ENCODE results near the gene C10orf90. TPM values are rescaled to one million over a fixed set of nuclear protein-coding genes. Genes with fewer than 3 reads are reported as not detected.

Gene C10orf90
- total RNA-seq, 1 donor from 2014 or later: not detected

GRCh38 chr10:126651467-126651866 lies 19.0 kb downstream of the C10orf90 start:
- no peaks in the 10 kb centered on the region for H3K4me1 Mint-ChIP-seq (ENCODE audit: low read depth, unreplicated experiment)
- DNase-seq: no peak
- H3K4me3 Mint-ChIP-seq (ENCODE audit: unreplicated experiment): no peak overlapping the region
- peaks cover 4% of the 10 kb centered on the region for H3K36me3 Mint-ChIP-seq (ENCODE audit: unreplicated experiment)
- H3K27me3 Mint-ChIP-seq (ENCODE audit: unreplicated experiment): no peaks in the 10 kb centered on the region
- TF ChIP-seq CTCF (IDR thresholded peaks at IDR 0.05; ENCODE audit: partially characterized antibody, unreplicated experiment): no peak
- no peaks in the 10 kb centered on the region for H3K9me3 Mint-ChIP-seq (ENCODE audit: unreplicated experiment)
- H3K27ac Mint-ChIP-seq (ENCODE audit: unreplicated experiment): no peak overlapping the region

DNA sequence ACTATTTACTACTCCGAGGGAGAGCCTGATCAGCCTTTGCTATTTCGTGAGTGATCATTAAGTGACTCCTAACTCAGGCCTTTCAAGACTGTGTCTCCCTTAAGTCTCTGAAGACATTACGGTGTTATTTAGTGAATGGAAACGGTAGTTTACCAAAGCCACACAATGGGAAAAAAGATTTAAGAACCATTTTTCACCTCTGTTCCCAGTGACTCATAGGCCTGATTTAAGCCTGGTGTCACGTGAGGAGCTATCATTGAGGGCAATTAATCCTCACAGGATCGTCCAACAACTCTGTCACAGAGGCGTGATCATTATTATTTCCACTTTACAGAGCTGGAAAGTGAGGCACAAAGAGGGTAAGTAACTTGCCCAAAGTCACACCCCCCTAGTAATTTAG lies 20.3 kb downstream of the C10orf90 start:
- peaks cover 4% of the 10 kb centered on the region for H3K36me3 Mint-ChIP-seq (ENCODE audit: unreplicated experiment)
- H3K9me3 Mint-ChIP-seq (ENCODE audit: unreplicated experiment): no peaks in the 10 kb centered on the region
- H3K4me3 Mint-ChIP-seq (ENCODE audit: unreplicated experiment): no peak overlapping the region
- H3K27ac Mint-ChIP-seq (ENCODE audit: unreplicated experiment): no peak overlapping the region
- no peaks in the 10 kb centered on the region for H3K27me3 Mint-ChIP-seq (ENCODE audit: unreplicated experiment)
- DNase-seq: no peak
- TF ChIP-seq CTCF (IDR thresholded peaks at IDR 0.05; ENCODE audit: partially characterized antibody, unreplicated experiment): no peak
- H3K4me1 Mint-ChIP-seq (ENCODE audit: low read depth, unreplicated experiment): peaks cover 5% of the 10 kb centered on the region

DNA sequence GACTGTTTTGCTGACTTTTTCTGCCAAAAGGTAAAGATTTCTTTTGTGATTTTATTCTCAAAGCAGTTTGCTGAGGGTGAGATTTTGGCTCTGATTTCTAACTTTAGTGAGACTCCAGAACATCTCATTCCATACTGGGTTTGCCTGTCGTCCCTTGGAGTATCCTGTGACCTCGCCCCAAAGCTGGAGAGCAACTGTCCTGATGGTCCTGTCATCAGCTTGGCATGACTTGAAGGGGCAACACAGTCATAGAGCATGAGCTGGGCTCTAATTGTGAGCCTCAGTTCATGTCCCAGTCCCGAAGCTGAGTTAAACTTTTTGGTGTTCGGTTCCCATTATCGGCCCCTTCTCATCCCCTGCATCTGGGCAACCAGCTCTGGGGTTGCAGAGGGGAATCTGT lies 23.4 kb downstream of the C10orf90 start:
- no peak overlapping the region for H3K4me3 Mint-ChIP-seq (ENCODE audit: unreplicated experiment)
- peaks cover 5% of the 10 kb centered on the region for H3K4me1 Mint-ChIP-seq (ENCODE audit: low read depth, unreplicated experiment)
- no peaks in the 10 kb centered on the region for H3K9me3 Mint-ChIP-seq (ENCODE audit: unreplicated experiment)
- H3K36me3 Mint-ChIP-seq (ENCODE audit: unreplicated experiment): no peaks in the 10 kb centered on the region
- DNase-seq: no peak
- TF ChIP-seq CTCF (IDR thresholded peaks at IDR 0.05; ENCODE audit: partially characterized antibody, unreplicated experiment): no peak
- no peak overlapping the region for H3K27ac Mint-ChIP-seq (ENCODE audit: unreplicated experiment)
- peaks cover under 1% of the 10 kb centered on the region for H3K27me3 Mint-ChIP-seq (ENCODE audit: unreplicated experiment)

DNA sequence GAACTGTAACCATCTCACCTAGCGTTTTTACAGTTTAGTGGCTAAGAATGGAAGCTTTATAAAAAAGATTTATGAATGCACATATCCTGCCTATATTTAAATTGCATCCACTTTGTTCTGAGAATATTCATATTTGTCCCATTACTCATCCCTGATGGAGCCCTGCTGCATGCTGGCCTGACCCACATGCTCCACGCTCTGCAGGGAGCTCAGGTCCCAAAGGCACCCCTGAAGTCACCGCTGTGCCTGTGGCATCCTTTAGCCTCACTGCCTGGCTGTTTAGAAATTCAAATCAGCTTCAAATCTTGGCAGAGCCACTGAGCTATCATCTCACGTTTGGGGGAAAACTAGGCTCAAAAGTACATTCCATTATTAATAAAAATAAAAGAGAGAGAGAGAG lies 24.4 kb downstream of the C10orf90 start:
- Mint-ChIP-seq H3K36me3 (ENCODE audit: unreplicated experiment) (no peaks in the 10 kb centered on the region), H3K9me3 (ENCODE audit: unreplicated experiment) (no peaks in the 10 kb centered on the region), H3K4me1 (ENCODE audit: low read depth, unreplicated experiment) (peaks cover 5% of the 10 kb centered on the region), H3K4me3 (ENCODE audit: unreplicated experiment) (no peak overlapping the region), H3K27ac (ENCODE audit: unreplicated experiment) (no peak overlapping the region), H3K27me3 (ENCODE audit: unreplicated experiment) (peaks cover 4% of the 10 kb centered on the region)
- TF ChIP-seq CTCF (IDR thresholded peaks at IDR 0.05; ENCODE audit: partially characterized antibody, unreplicated experiment): no peak
- peak; percentile 30 for DNase-seq

GRCh38 chr10:126640401-126640800 lies 30.1 kb downstream of the C10orf90 start:
- H3K9me3 Mint-ChIP-seq (ENCODE audit: unreplicated experiment): peaks cover 8% of the 10 kb centered on the region
- no peaks in the 10 kb centered on the region for H3K36me3 Mint-ChIP-seq (ENCODE audit: unreplicated experiment)
- H3K4me1 Mint-ChIP-seq (ENCODE audit: low read depth, unreplicated experiment): no peaks in the 10 kb centered on the region
- H3K27me3 Mint-ChIP-seq (ENCODE audit: unreplicated experiment): peaks cover 5% of the 10 kb centered on the region
- no peak for DNase-seq
- H3K4me3 Mint-ChIP-seq (ENCODE audit: unreplicated experiment): no peak overlapping the region
- TF ChIP-seq CTCF (IDR thresholded peaks at IDR 0.05; ENCODE audit: partially characterized antibody, unreplicated experiment): no peak
- no peak overlapping the region for H3K27ac Mint-ChIP-seq (ENCODE audit: unreplicated experiment)

Measured in glutamatergic neuron (in vitro differentiated cells).